Retinal pigment epithelial cell (primary cell): ENCODE data around the gene SPC25.
"Not testable (repeated sequence)": the region's sequence is repeated elsewhere in the genome, so short reads cannot be mapped to it uniquely, and the experiment has no call there.

Experiments used
- DNase-seq: peaks from one replicate; pipeline ENCODE4 v3.0.0-alpha.2; 2010; ENCODE audit warnings: low read depth
- H3K4me3 ChIP-seq: 2 replicates; pipeline ENCODE4 v1.5.1; 2011; ENCODE audit warnings: mild to moderate bottlenecking, low read length, control low read depth, moderate library complexity
- CTCF ChIP-seq: conservative IDR thresholded peaks from 2 replicates; pipeline ENCODE4 v1.5.1; 2011; ENCODE audit warnings: low read depth, low read length, control low read depth, inconsistent platforms

The SPC25 gene

GRCh38 chr2:168889635-168890005, 610 bp downstream of the SPC25 start:
- no peak for TF ChIP-seq CTCF
- no peak for DNase-seq
- H3K4me3 ChIP-seq = peak overlapping the region; percentile 75

- no peak for DNase-seq
- H3K4me3 ChIP-seq = no peak overlapping the region
- TF ChIP-seq CTCF = no peak
Measured at GRCh38 chr2:168884975-168885374, 5.3 kb downstream of the SPC25 start.

GRCh38 chr2:168882163-168882562, 8.1 kb downstream of the SPC25 start:
- not testable (repeated sequence) for DNase-seq, H3K4me3 ChIP-seq

GRCh38 chr2:168874368-168875054, 15.7 kb downstream of the SPC25 start:
- no peak for DNase-seq
- TF ChIP-seq CTCF = no peak

GRCh38 chr2:168870824-168871223, 19.4 kb downstream of the SPC25 start:
- not testable (repeated sequence) for H3K4me3 ChIP-seq, DNase-seq

More at GRCh38 chr2:168874368-168875054, 15.7 kb downstream of the SPC25 start:
- no peak overlapping the region for H3K4me3 ChIP-seq

- H3K4me3 ChIP-seq, DNase-seq: not testable (repeated sequence)
Measured at GRCh38 chr2:168870369-168870768, 19.9 kb downstream of the SPC25 start.

- not testable (repeated sequence) for DNase-seq, H3K4me3 ChIP-seq
Measured at GRCh38 chr2:168867164-168867563, 23.1 kb downstream of the SPC25 start.

- H3K4me3 ChIP-seq = no peak overlapping the region
- no peak for DNase-seq
- no peak for TF ChIP-seq CTCF
Measured at GRCh38 chr2:168858146-168858545, 32.1 kb downstream of the SPC25 start.

- TF ChIP-seq CTCF = no peak
- H3K4me3 ChIP-seq = no peak overlapping the region
- no peak for DNase-seq
Measured at GRCh38 chr2:168855601-168856000, 34.6 kb downstream of the SPC25 start.
